Fibroblast of skin of right biceps (primary cell): Measurements from ENCODE around the gene OR5F1.

Experiments
- DNase-seq: peaks from one replicate; pipeline ENCODE4 v3.0.0-alpha.2; 2013

OR5F1 gene

DNA sequence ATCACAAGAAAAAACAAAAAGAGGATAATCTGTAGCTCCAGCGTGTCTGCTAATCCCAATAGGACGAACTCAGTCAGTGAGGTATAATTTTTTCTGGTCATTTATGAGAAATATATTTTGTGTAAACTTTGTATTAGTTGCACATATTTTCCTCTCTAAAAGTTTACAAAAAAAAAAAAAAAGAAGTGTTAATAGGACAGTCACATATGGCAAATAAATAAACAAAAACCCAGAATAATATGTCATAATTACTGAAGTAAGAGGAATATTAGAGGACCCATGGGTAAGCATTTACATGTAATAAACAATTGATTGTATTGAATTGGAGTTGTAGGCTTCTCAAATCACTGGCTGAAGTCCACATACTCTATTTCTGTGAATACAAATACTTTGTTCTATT, at the start of gene OR5F1:
Gene OR5F1, minus strand, starts transcription at position 101 of the 400 bp plus-strand sequence. Its CDS starts 0 bp downstream, at position 101.
- no peak for DNase-seq

DNA sequence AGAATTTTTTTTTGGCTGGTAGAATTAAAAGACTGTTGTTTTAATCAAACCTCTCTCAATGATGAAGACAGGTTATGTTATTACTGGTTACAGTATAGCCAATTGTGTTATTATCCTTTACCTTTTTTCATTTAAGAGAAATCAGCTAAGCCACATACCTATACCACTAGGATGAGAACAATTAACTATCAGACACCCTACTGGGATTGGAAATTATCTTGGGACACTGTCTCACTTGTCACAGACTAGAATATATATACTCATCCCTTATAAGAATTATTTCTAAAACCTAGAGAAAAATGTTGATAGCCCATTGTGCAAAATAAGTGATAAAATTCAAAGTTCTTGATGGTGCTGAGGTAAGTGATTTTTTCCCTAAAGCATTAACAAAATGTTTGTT, 32.9 kb upstream of the OR5F1 start, which contains the start of gene OR5AS1:
Gene OR5AS1, plus strand, starts transcription at position 301 of the 400 bp plus-strand sequence. CDS start 2,765 bp downstream, outside the sequence.
- DNase-seq: no peak

DNA sequence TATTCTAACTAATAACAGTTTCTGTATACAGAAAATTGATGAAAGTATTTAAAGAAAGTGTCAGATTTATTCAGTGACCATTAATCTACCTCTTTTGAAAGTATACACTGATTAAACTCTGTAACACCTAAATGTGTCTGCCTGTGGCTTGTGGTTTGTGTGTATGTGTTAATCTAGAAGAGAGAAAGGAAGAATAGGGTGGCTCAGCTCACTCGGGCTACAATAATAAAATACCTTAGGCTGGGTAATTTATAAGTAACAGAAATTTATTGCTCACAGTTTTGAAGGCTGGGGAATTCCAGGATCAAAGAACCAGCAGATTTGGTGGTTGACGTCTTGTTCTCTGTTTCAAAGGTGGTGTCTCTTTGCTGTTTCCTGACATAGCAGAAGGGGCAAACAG, 19.4 kb upstream of the OR5F1 start:
- DNase-seq: no peak

DNA sequence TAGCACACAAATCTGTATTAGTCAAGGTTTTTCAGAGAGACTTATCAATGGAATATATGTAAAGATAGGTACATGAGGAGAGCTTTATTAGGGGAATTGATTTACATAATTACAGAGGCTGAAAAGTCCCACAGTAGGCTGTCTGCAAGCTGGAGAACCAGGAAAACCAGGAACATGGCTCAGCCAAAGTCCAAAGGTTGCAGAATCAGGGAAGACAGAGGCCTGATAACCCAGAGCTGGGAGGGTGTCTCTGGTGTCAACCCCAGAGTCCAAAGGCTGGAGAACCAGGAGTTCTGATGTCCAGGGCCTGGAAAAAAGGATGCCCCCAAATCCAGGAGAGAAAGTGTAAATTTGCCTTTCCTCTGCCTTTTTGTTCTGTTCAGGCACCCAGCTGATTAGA, 16.3 kb upstream of the OR5F1 start:
- no peak for DNase-seq

DNA sequence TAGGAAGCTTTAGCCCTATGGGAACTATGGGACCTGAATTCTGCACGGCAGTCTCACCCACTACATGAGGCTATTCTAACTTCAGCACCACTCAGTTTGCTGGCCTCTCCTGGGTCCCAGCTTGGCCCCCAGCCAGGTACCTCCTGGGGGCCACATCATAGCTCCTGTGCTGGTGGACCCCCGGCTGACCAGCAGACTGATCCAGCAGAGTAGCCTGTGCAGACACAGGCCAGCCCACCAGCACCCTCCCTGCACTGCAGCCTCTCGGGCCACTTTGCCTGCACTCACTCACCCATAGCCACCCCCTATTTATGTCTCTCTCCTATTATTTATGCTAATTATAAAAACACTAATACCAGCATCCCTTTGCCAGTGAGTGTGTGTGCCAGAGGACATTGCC, 23.5 kb downstream of the OR5F1 start:
- no peak for DNase-seq

DNA sequence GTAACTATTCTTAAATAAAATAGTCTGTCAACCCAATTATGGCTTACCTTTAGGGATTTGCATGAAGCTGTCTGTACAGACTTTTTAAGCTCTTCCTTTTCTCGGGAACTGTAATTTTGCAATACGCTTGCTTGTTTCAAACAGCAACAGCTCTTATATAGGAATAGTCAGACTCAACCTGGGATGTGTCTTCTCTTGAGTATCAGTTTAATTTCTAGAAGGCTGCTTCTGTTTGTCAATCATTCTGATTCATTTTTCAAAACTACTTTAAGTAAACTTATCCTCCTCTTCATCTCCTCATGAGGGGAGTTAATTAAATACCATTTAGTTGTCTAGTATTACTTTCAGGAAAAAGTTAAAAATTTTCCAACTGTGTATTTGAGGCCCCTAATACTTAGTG, 24.6 kb downstream of the OR5F1 start, which contains the start of gene OR10AG1:
Gene OR10AG1, minus strand, starts transcription at position 101 of the 400 bp plus-strand sequence. Its CDS starts 38 bp downstream, at position 63.
- no peak for DNase-seq

DNA sequence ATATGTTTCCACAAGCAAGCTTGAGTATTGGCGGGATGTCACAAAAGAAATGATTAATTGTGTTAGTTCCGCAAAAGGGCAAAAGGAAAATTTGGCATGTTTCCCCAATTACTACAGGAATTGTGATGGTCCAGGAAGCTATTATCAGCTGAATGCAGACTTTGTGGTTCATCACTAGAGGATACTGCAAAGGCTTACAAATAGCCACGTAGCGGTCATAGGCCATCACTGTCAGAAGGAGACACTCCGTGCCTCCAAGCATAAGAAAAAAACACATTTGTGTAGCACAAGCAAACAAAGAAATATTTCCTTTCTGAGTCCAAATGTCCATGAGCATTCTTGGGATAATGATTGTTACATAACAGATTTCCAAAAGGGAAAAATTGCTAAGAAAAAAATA, 26.5 kb downstream of the OR5F1 start:
- DNase-seq: no peak

DNA sequence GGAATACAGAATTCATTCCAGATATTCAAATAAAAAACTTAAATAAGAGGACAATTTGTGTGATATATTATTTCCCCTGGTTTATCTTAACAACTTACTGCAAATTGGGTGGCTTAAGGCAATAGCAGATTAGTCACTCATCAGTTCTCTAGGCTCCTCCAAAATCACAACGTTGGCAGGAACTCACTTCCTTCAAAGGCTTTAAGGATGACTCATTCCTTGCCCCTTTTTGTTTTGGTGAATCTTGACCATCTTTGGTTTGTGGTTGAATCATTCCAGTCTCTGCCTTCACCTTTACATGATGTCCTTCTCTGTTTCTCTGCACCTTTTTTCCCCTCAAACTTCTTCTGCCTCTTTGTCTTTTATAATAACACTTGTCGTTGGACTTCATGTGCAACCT, 28.0 kb downstream of the OR5F1 start:
- no peak for DNase-seq

DNA sequence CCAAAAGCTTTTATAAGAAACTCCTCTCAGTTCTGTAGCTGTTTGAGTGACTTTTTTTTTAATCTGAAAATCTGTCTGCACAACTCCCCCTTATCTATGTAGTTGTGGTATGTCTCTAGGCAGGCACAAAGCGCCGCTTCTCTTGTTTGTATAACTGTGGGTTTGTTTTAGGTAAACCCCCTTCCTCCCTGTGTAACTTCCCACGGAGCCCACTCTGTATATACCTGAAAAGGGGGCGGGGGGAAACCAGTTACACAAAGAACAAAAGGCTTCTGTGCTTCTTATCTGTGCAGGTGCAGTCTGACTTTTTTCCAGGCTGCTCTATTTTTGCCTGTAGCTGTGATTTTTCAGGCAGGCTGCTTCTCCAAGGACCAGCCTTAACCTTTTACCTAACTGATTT, 37.9 kb downstream of the OR5F1 start:
- DNase-seq: no peak

DNA sequence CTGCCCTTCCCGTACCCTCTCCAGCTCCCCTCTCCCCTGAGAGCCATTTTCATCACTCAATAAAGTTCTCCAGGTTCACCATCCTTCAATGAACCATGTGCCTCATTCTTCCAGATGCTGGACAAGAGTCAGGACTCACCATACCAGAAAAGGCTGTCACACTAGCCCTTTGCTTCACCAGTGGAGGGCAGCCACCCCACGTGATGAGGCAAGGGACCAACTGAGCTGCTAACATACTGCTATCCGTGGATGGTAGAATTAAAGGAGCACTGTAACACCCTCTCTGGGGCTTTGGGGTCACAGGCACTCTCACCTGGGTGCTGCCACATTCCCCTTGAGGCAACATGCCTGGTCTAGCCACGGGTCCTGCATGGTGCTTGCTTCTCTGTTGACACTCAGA, 45.1 kb downstream of the OR5F1 start:
- DNase-seq: no peak
